ENCODE data around the gene HIF1A.
"Not testable (repeated sequence)": the region's sequence is repeated elsewhere in the genome, so short reads cannot be mapped to it uniquely, and the experiment has no call there.

Gene HIF1A

DNA sequence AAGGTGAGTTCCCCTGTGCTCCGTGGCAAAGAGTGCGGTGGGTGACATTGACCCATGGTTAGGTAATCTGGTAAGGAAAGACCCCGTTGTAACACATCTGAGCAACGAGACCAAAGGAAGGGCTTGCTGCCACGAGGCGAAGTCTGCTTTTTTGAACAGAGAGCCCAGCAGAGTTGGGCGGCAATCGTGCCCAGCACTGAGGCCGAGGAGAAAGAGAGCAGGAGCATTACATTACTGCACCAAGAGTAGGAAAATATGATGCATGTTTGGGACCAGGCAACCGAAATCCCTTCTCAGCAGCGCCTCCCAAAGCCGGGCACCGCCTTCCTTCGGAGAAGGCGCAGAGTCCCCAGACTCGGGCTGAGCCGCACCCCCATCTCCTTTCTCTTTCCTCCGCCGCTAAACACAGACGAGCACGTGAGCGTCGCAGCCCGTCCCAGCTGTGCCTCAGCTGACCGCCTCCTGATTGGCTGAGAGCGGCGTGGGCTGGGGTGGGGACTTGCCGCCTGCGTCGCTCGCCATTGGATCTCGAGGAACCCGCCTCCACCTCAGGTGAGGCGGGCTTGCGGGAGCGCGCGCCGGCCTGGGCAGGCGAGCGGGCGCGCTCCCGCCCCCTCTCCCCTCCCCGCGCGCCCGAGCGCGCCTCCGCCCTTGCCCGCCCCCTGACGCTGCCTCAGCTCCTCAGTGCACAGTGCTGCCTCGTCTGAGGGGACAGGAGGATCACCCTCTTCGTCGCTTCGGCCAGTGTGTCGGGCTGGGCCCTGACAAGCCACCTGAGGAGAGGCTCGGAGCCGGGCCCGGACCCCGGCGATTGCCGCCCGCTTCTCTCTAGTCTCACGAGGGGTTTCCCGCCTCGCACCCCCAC is at the start of gene HIF1A:
Gene HIF1A (plus strand): TSS at position 684 of the 865 bp plus-strand sequence. CDS start 292 bp downstream, outside the sequence.
- peak; percentile 100 for DNase-seq (ENCODE audit: low read depth, low spot score)

DNA sequence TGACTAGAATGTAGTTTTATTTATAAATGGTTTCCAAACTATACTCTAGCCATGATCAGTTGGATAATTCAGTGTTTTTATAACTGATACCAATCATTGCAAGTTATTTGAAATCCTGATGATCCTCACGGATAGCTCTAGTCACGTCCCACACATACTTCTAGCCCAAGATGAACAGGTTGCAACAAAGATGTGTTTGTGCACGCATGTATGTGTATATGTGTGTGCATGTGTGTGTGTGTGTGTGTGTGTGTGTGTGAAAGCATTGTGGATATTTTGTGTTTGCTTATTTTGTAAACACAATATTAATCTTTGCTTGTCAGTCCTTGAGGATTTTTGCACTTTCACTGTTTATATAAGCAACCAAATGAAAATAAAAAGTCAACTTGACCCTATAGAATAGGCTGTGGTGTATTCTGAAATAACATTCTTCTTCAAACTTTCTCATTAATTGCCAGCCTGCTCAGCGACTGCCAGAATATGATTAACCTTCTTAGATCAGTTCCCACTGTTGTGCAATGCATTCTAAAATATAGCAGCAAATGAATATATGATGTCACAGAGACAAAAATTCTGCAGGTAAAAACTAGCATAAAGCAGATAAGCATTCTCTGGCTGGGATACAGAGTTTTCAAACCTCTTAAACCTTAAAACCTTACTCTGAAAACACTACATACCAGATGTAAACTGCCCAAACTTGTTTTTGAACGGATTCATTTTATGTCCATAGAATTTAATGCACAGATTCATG is 48.8 kb upstream of the HIF1A start:
- DNase-seq (ENCODE audit: low read depth, low spot score), result no peak

DNA sequence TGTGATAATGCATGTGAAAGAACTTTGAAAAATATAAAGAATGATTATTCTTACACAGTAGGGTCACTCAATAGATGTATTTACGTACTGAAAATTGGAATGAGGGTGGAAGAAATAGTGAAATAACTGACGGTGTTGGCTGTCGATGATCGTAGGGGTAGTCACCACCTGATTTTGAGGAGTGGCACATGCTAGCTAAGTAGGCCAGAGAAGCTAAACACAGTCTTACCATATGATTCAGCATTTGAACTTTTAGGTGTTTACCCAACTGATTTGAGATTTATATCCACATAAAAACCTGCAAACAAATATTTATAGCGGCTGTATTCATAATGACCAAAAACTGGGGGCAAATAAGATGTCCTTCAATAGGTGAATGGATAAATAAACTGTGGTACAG is 47.6 kb upstream of the HIF1A start:
- DNase-seq (ENCODE audit: low read depth, low spot score), result no peak

DNA sequence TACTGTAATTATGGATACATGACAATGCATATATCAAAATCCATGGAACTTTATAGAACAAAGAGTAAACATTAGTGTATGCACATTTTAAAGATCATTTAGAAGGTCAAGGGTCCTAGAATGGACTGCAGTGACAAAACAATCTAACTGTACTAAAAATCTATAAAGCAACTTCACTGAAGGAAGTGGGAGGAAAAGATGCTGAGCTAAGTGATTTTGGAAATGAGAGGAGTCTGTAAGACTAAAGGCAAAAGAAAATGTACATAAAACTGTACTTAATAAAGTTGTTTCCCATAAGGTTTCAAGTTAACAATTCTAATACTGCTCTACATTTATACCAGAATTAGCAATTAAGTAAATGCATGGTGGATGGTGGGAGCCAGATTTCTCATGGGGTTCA is 46.9 kb upstream of the HIF1A start:
- DNase-seq (ENCODE audit: low read depth, low spot score), result no peak

DNA sequence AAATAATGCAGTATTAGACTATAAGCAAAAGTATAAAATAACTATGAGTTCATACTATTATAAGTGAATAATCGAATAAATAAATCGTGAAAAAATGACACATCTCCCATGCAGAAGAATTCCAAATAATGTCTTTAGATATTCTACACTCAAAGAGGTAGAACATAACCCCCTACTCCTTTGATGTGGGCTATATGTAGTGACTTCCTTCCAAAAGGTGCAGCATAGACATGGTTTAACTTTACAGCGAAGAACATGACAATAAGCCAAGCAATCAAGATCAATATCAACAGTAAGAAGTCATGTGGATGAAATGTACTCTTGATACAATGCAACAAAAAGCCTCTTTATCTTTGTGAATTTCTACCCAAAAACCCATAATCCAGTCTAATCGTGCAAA is 46.0 kb upstream of the HIF1A start:
- no peak for DNase-seq (ENCODE audit: low read depth, low spot score)

DNA sequence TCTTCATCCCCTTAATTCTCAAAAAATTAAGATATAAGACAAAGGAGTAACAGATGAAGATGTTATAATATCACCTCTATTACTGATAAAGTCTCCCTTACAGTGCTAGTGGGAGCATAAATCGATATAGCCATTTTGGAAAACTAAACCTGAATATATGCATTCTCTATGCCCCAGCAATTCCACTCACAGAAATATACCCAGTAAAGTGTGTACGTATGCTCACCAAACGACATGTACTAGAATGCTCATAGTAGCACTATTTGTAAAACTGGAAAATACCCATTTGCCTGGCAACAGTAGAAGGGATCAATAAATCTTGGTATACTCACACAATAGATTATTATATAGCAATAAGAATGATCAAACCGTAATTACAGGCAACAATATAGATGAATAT is 44.0 kb upstream of the HIF1A start:
- no peak for DNase-seq (ENCODE audit: low read depth, low spot score)

DNA sequence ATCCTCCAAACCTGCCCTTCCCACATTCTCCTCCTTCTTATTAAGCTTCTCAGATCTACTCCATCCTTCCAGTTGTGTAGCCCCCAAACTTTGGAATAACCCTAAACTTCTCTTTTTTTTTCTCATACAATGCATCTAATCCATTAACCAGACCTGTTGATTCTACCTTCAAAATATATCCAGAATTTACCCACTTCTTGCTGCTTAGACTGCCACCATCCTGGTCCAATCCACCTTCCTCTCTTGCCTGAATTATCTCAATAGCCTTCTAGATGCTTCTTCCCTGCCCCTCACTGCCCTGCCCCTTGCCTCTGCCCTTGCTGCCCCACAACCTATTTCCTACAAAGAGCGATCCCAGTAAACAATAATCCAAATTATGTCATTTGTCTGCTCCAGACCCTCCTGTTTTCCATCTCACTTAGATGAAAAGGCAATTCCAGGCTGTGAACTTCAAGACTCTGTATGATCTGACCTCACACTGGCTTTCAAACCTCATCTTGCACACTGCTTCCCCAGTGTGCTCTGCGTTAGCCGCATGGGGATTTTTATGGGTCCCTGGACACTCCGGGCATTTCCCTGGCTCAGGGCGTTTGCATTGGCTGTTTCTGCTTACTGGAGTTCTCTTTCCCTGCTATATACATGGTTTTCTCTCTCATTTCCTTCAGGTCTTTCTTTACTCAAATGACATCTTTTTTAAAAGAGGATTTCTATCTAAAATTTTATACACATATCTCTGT is 42.6 kb upstream of the HIF1A start:
- DNase-seq (ENCODE audit: low read depth, low spot score), result no peak

DNA sequence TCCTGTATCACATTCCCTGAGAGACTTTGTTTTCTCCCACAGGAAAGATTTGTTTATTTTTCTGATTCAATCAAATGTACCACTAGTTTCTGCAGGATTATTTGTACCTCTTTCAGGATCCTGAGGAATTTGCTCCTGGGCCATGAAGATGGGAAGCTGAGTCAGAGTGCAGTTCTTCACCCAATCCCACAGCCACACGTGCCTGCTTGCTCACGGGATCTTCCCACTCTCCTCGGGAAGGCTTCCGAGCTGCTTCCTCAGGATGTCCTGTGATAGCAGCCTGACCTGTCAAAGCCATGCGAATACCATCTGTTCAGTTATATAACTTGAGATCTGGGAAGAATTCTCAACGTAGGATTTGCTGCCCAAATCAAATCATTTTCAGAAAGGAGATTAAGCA is 41.8 kb upstream of the HIF1A start:
- DNase-seq (ENCODE audit: low read depth, low spot score), result peak; percentile 41

DNA sequence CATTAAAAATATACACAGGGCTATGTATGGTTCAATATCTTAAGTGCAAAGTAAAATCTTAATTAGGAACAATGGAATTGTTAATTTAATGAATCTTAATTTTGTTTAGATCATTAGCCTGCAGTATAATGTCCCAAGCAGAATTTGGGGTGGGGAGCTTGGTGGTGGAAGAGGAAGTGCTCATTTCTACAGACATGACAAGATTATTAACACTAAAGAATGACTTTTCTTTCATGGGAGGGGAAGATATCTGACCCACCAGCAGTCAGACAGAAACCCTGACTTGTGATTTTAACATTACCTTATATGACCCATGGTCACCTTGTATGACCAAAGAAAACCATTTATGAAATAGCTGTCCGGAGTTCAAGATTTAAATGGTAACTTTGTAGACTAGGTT is 41.3 kb upstream of the HIF1A start:
- DNase-seq (ENCODE audit: low read depth, low spot score), result no peak

DNA sequence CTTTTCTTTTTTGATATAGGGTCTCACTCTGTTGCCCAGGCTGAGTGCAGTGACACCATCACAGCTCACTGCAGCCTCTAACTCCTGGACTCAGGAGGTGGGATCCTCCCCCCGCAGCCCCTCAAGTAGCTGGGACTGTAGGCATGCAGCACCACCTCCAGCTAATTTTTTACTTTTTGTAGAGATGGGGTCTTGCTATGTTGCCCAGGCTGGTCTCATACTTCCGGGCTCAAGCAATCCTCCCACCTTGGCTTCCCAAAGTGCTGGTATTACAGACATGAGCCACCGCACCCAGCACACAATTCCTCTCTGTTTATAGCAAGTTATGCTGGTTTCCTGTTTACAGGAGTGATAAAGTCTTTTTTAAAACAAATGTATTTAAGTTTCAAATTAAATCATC is 39.5 kb upstream of the HIF1A start:
- no peak for DNase-seq (ENCODE audit: low read depth, low spot score)

DNA sequence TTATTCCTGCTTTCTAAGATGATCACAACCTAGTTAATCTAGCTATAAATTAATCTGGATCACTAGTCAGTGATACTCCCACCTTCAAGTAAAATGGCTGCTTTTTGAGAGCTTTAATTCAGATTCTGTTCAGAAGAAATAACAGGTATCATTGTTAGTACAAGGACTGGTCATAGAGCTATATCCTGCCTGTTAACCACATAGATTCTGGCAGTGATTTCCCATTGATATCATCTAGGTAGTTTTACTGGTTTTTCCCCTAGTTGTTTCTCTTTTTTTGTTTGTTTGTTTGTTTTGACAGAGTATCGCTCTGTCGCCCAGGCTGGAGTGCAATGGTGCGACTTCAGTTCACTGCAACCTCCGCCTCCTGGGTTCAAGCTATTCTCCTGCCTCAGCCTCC is 39.0 kb upstream of the HIF1A start:
- DNase-seq (ENCODE audit: low read depth, low spot score), result no peak

DNA sequence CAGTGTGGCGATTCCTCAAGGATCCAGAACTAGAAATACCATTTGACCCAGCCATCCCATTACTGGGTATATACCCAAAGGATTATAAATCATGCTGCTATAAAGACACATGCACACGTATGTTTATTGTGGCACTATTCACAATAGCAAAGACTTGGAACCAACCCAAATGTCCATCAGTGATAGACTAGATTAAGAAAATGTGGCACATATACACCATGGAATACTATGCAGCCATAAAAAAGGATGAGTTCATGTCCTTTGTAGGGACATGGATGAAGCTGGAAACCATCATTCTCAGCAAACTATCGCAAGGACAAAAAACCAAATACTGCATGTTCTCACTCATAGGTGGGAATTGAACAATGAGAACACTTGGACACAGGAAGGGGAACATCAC is 37.2 kb upstream of the HIF1A start:
- not testable (repeated sequence) for DNase-seq (ENCODE audit: low read depth, low spot score)

DNA sequence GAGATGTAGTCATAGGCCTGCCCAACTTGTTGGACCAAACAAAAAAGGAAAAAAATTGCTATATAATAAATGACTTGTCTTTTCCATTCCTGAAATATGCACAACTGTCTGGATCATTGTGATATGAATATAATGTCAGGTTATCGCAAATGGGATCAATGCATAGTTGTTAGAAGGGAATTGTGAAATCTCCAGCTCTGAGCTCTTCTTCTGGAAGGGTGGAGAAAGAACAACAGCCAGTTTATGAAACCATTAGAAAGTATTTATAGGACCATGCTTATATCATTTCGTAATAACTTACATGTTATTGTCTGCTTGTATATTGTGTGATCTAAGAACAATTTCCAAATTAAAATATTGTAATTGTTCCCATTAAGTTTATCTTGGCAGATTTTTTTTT is 35.7 kb upstream of the HIF1A start:
- DNase-seq (ENCODE audit: low read depth, low spot score), result no peak

DNA sequence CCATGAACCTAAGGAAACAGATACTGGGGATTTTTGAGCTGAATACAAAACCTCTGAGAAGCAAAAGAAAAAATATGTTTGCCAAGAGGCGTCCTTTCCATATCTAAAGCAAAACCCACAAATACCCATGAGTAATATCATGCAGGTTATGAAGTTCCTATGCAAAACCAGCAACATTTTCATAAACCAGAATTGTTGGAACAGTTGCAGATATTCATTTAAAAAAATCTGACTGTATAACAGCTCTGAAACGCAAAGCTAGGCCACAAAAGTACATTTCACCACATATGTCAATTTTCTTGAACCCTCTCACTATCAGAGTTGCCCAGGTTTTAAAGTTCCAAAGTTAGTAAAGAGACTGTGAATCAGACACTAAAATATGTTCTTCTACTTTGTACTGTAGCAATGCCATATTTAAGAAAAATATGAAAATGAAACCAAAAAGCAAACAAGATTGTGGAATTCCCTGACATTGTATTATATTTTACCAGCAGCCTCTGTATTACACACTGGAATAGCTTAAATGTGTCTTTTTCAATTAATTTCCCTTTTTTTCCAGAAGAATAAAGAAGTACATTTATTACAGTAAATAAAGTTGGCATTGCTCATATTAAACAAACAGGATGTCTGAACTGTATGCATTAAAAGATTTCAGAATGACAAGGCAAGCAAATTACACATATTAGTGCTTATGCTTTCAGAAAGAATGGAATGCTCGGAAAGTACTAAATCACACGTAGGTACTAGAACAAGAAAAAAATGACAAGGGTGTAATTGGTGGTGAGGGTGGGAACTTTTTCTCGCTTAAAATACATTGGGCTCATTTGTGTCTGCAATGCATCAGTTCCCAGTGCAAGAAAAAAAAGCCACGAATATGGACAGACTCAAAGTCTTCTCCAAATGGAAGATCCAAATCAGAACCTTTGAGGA is 33.6 kb upstream of the HIF1A start:
- DNase-seq (ENCODE audit: low read depth, low spot score), result peak; percentile 34

DNA sequence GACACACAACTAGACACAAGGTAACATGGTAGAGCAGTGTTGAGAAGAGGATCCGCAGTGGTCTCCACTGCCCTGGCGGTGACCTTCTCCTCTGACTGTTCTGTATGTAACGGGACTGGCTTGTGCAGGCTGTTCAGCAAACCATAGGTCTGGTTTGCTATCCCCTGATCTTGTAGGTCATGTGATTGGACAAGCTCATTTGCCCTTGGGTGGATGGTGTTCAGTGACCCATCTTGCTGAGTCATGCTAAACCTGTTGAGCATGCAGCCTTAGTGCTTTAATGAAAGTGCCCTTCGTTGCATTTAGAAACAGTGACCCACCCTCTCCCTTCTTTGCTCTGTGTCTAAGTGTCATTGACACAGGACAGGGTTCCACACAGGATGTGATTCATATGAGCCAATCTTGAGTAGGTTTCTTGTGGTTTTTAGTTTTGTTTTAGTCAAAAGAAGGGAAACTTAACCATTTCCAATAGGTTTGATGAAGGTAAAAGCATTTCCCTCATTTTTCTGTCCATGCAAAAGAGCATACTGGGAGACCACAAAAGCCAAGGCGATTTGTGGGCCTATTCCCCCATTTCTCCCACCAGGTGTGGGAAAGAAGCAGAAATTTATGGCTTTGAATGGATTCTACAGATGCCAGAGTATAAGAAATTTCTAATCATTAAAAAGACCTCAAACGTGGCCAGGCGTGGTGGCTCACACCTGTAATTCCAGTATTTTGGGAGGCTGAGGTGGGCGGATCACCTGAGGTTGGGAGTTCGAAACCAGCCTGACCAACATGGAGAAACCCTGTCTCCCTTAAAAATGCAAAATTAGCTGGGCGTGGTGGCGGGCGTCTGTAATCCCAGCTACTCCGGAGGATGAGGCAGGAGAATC is 32.6 kb upstream of the HIF1A start:
- DNase-seq (ENCODE audit: low read depth, low spot score), result peak; percentile 48

DNA sequence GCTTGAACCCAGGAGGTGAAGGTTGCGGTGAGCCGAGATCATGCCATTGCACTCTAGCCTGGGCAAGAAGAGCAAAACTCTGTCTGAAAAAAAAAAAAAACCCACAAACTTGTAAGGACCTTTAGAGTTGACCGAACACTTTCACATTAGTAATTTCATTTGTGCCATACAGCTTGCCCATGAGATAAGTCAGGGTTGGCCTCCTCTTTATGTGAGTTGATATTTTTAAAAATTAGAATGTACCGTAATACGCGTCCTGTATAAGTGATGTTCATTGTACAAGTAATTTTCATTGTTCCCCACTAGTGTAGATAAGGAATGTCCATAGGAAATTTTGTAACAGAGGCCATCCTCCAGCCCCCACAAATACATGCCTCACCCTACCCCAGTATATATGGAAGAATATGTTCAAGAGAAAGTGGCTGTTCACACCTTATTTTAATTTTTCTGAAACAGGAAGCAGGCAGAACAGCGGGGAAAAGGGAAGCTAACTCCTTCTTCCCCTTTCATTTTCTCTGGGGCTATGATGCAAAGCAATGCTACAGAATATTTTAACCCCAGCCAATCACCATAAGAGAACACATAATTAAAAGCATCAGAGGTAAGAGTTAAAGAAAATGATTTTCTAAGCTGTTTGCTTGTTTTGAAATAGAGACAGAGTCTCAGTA is 31.9 kb upstream of the HIF1A start:
- no peak for DNase-seq (ENCODE audit: low read depth, low spot score)

DNA sequence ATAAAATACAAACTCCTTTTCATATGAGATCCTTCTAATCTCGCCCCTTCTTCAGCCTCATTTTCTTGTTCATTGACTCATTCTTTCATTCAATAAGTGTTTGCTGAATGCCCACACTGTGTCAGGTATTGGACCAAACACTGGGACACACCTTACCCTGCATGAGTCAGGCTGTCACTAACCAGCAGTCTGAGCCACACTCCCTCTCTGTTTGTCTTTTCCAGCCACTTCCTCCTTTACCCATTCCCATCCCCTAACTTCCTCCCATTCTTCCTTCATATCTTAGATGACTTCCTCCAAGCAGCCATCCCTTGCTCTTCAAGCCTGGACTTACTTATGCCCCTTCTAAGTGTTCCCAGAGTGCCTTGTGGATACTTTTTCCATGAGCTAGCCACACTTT is 27.0 kb upstream of the HIF1A start:
- DNase-seq (ENCODE audit: low read depth, low spot score), result no peak

DNA sequence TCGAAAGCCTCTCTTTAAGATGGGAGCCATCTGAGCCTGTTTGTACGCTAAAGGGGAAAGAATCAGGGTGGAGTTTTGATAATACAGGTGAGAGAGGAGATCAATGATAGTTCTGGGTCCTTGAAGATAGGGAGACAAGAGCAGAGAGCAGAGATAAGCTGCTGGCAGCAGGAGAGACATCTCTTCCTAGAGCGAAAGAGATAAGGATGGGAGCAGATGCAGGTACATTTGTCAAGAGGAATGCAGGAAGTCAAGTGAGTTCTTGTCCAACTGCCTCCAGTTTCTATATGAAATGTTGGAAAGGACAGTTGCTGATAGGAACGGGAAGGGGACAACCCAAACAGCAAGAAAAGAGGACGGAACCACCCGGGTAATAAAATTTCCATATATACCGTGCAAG is 24.7 kb upstream of the HIF1A start:
- no peak for DNase-seq (ENCODE audit: low read depth, low spot score)

DNA sequence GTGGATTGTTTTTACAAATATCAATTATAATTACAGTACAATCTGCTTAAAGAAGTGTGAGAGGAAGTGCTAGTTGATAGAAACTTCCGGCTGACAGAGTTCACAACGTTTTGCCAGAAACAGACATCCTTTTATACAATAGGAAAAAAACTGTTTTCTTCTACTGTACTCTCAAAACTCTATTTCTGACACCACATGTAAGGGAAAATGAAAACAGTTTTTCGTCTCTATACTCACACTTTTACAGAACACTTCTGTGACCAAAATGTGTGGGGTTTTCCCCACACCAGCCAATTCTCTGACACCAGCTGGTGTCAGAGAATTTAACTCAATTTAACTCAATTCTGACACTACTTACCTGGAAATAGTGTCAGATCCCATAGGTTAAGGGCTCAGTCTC is 24.2 kb upstream of the HIF1A start:
- DNase-seq (ENCODE audit: low read depth, low spot score), result no peak

DNA sequence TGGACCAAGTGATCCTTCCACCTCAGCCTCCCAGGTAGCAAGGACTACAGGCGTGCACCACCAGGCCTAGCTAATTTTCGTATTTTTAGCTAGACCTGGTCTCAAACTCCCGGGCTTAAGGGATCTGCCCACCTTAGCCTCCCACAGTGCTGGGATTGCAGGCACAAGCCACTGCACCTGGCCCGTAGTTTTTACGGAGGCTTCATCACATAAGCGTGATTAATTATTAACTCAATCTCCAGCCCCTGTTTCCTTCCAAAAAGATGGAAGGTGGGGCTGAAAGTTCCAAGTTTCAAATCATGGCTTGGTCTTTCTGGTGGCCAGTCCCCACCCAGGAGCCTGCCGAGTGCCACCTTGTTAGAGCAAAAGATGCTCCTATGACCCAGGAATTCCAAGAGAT is 22.5 kb upstream of the HIF1A start:
- DNase-seq (ENCODE audit: low read depth, low spot score), result no peak
